CD4-positive, alpha-beta T cell (primary cell): ENCODE results near the gene CCDC110. TPM values are rescaled to one million over a fixed set of nuclear protein-coding genes. Genes with fewer than 3 reads are reported as not detected.

ENCODE experiments used
- ATAC-seq: fragments of 200-7000 bp; cut with Tn5 transposase; one replicate; pipeline ENCODE4 v1.10.0; 2022; ENCODE audit warnings: mild to moderate bottlenecking; ENCODE audit not compliant: poor library complexity
- CTCF ChIA-PET: fragments of 350-600 bp; sonication (Branson Sonifier 250); formaldehyde crosslinking; loops from one replicate; lab custom pipeline; 2021; ENCODE audit warnings: antibody characterized with exemption, inconsistent platforms; lab: Charles Lee
- POLR2A ChIA-PET: fragments of 350-600 bp; sonication (Branson Sonifier 250); formaldehyde crosslinking; loops from one replicate; lab custom pipeline; 2021; ENCODE audit warnings: antibody characterized with exemption, inconsistent platforms; lab: Charles Lee
- DNase-seq, 14 experiments: peaks; one replicate each; pipeline ENCODE4 v3.0.0-alpha.2; 2013 to 2020; ENCODE audit warnings: mixed read lengths in 2 of 14
- H3K27ac ChIP-seq, 2 donors: one replicate each; pipeline versions ENCODE4 v1.5.1 to v1.7.0; 2013; ENCODE audit warnings: low read length in 2 of 2, low read depth in 1 of 2, mild to moderate bottlenecking in 1 of 2
- H3K27me3 ChIP-seq, 2 experiments: 1 replicate in 1 of 2; 2 replicates in 1 of 2; pipeline versions ENCODE4 v1.6.1 to v1.7.0; 2013; ENCODE audit warnings: low read length in 2 of 2, control low read depth in 1 of 2, mild to moderate bottlenecking in 1 of 2, moderate library complexity in 1 of 2; ENCODE audit not compliant: insufficient read depth in 2 of 2, control insufficient read depth in 1 of 2
- H3K36me3 ChIP-seq: one replicate; pipeline ENCODE4 v1.6.1; 2013; ENCODE audit warnings: low read length, control low read depth; ENCODE audit not compliant: insufficient read depth
- H3K4me1 ChIP-seq: one replicate; pipeline ENCODE4 v1.6.1; 2013; ENCODE audit warnings: low read length, control low read depth; ENCODE audit not compliant: insufficient read depth
- H3K4me3 ChIP-seq: one replicate; pipeline ENCODE4 v1.5.1; 2013; ENCODE audit warnings: mild to moderate bottlenecking, low read length, moderate library complexity
- H3K9me3 ChIP-seq, 2 experiments: 1 replicate in 1 of 2; 2 replicates in 1 of 2; pipeline versions ENCODE4 v1.6.1 to v1.7.0; 2013; ENCODE audit warnings: low read length in 2 of 2, mild to moderate bottlenecking in 2 of 2, control low read depth in 1 of 2, moderate library complexity in 1 of 2; ENCODE audit not compliant: control insufficient read depth in 1 of 2, insufficient read depth in 1 of 2
- H3K27ac Mint-ChIP-seq: one replicate; pipeline ENCODE4 v1.8.0; 2020; ENCODE audit warnings: mixed read lengths
- H3K27me3 Mint-ChIP-seq: one replicate; pipeline ENCODE4 v1.8.0; 2021; ENCODE audit warnings: mixed read lengths
- H3K36me3 Mint-ChIP-seq: one replicate; pipeline ENCODE4 v1.8.0; 2021; ENCODE audit warnings: low read depth, mixed read lengths
- H3K4me1 Mint-ChIP-seq: one replicate; pipeline ENCODE4 v1.8.0; 2021; ENCODE audit warnings: low read depth, mixed read lengths
- H3K4me3 Mint-ChIP-seq: one replicate; pipeline ENCODE4 v1.8.0; 2020; ENCODE audit warnings: mild to moderate bottlenecking, mixed read lengths
- H3K9me3 Mint-ChIP-seq: one replicate; pipeline ENCODE4 v1.8.0; 2020; ENCODE audit warnings: mixed read lengths
- CTCF ChIP-seq: fragments of 200-600 bp; IDR thresholded peaks from one replicate; pipeline ENCODE4 v1.8.0; 2022; ENCODE audit warnings: antibody characterized with exemption, mild to moderate bottlenecking
- intact Hi-C, 2 experiments: fragments of 100-400 bp; cut with DNase I in 1 of 2; cut with micrococcal nuclease in 1 of 2; formaldehyde crosslinking; loops; one replicate each; pipeline versions ENCODE4 v1.15.1 to v1.9.0; 2023 to 2025; cut with DNase I, micrococcal nuclease
- total RNA-seq, 174 experiments: library from RNA in 2 of 174; stranded (reverse) in 2 of 174; gene quantifications; one replicate each; pipeline ENCODE4 v1.2.3 and lab custom pipeline; 2021 to 2026

Gene CCDC110
- total RNA-seq, 2 experiments from 2014 or later = 0.34 to 0.36 TPM

- TF ChIP-seq CTCF = no peak
- Mint-ChIP-seq H3K27ac (peak overlapping the region; percentile 55), H3K4me3 (peak overlapping the region; percentile 93), H3K36me3 (no peaks in the 10 kb centered on the region), H3K9me3 (no peaks in the 10 kb centered on the region), H3K27me3 (peaks cover 11% of the 10 kb centered on the region), H3K4me1 (peaks cover 18% of the 10 kb centered on the region)
- ATAC-seq = no peak
- peaks cover 0 to 10% of the 10 kb centered on the region in 2 experiments for H3K27me3 ChIP-seq
- intact Hi-C loops = loop anchor here (5.0 to 10.0 kb wide), 4 partner anchors 45 to 825 kb away; partner anchors contain the start of genes CASP3 (in 1 of the 2), CYP4V2 (in 1 of the 2), PRIMPOL (in 1 of the 2) and SLC25A4 (in 1 of the 2)
- H3K4me1 ChIP-seq = peaks cover 20% of the 10 kb centered on the region
- POLR2A ChIA-PET = no interaction called here
- H3K4me3 ChIP-seq = peak overlapping the region; percentile 67
- no peaks in the 10 kb centered on the region for H3K9me3 ChIP-seq
- peak in 2 of 14 experiments; percentile 5 to 25 for DNase-seq
- no peak overlapping the region for H3K27ac ChIP-seq
- CTCF ChIA-PET = interaction anchor here (1.6 to 1.8 kb wide), 2 partner anchors 46 to 125 kb away, joined by 4 to 5 read pairs; partner anchors contain the start of gene UFSP2
- H3K36me3 ChIP-seq = no peaks in the 10 kb centered on the region
Measured at GRCh38 chr4:185472103-185472542, 590 bp upstream of the CCDC110 start.

- POLR2A ChIA-PET = no interaction called here
Measured at GRCh38 chr4:185470501-185471195, 885 bp downstream of the CCDC110 start.

More at GRCh38 chr4:185470501-185471195, 885 bp downstream of the CCDC110 start:
- intact Hi-C loops = loop anchor here (1.0 to 10.0 kb wide), 9 partner anchors 43 to 823 kb away; partner anchors contain the start of genes UFSP2 (in 2 of the 2), ANKRD37 (in 1 of the 2), CASP3 (in 1 of the 2) and CYP4V2 (in 1 of the 2)
- Mint-ChIP-seq H3K27me3 (peaks cover 5% of the 10 kb centered on the region), H3K36me3 (no peaks in the 10 kb centered on the region), H3K9me3 (no peaks in the 10 kb centered on the region), H3K27ac (peak overlapping the region; percentile 63), H3K4me3 (peak overlapping the region; percentile 89), H3K4me1 (peaks cover 18% of the 10 kb centered on the region)
- Histone ChIP-seq H3K27ac (peak overlapping the region in 1 of 2 donors; percentile 31), H3K27me3 (peaks cover 0 to 10% of the 10 kb centered on the region in 2 experiments), H3K9me3 (no peaks in the 10 kb centered on the region), H3K4me1 (peaks cover 20% of the 10 kb centered on the region), H3K4me3 (peak overlapping the region; percentile 73), H3K36me3 (no peaks in the 10 kb centered on the region)
- TF ChIP-seq CTCF = no peak
- CTCF ChIA-PET = interaction anchor here (1.8 kb wide), 1 partner anchor 44 kb away, joined by 4 read pairs; the partner anchor contains the start of gene UFSP2
- ATAC-seq (peak; percentile 37), DNase-seq (peak in 9 of 14 experiments; percentile 23 to 82 (median 44))
